Pancreas (tissue), 10 donors: ENCODE data around the gene DRD2. TPM values are rescaled to one million over a fixed set of nuclear protein-coding genes. Genes with fewer than 3 reads are reported as not detected.

Experiments
- ATAC-seq, 4 donors: fragments of 200-7000 bp; cut with Tn5 transposase; one replicate each; pipeline versions ENCODE4 v1.8.0 to v1.9.1; 2020; ENCODE audit warnings: mild to moderate bottlenecking in 4 of 4, moderate library complexity in 4 of 4
- DNase-seq, 6 donors: peaks; one replicate each; pipeline ENCODE4 v3.0.0-alpha.2; 2020
- FAIRE-seq: peaks from 2 replicates; lab custom pipeline; 2012; peaks lifted over from hg19 to GRCh38; lab: Jason Lieb, UNC
- H3K27ac ChIP-seq, 4 donors: fragments of 200-600 bp; sonication (generic); 1 replicate in 3 of 4; 2 replicates in 1 of 4; pipeline versions ENCODE4 v1.5.0 to v1.8.0; 2020
- H3K27me3 ChIP-seq, 4 donors: fragments of 200-600 bp; one replicate each; pipeline ENCODE4 v1.8.0; 2021
- H3K36me3 ChIP-seq, 3 donors: fragments of 200-600 bp; sonication (generic) in 1 of 3; one replicate each; pipeline versions ENCODE4 v1.5.0 to v1.8.0; 2020 to 2021
- H3K4me1 ChIP-seq, 3 donors: fragments of 200-600 bp; one replicate each; pipeline ENCODE4 v1.8.0; 2021
- H3K4me3 ChIP-seq, 4 donors: fragments of 200-600 bp; sonication (generic) in 2 of 4; one replicate each; pipeline versions ENCODE4 v1.5.0 to v1.8.0; 2020 to 2021
- H3K9me3 ChIP-seq, 4 donors: fragments of 200-600 bp; one replicate each; pipeline ENCODE4 v1.8.0; 2021
- CTCF ChIP-seq, 4 donors: fragments of 200-600 bp; sonication (generic) in 3 of 4; IDR thresholded peaks; one replicate each; pipeline versions ENCODE4 v1.5.0 to v1.8.0; 2021; ENCODE audit warnings: antibody characterized with exemption in 4 of 4
- WGBS, 2 donors: extraction: QIAGEN DNeasy Blood & Tissue Kit; methylation state at CpG; one replicate each; pipeline ENCODE4 v1.1.7; 2013; 5-methylcytosine and 5-hydroxymethylcytosine counted together
- intact Hi-C, 3 donors: fragments of 100-400 bp; cut with DNase I; formaldehyde crosslinking; loops; one replicate each; pipeline versions ENCODE4 v1.11.1 to v1.14.2; 2022
- polyA plus RNA-seq, 2 donors: library from polyadenylated mRNA; stranded (reverse); fragments of 200-250 nt; gene quantifications; one replicate each; pipeline ENCODE4 v1.2.3, GENCODE V29; 2013
- total RNA-seq, 6 donors: library from RNA; stranded (reverse); fragmentation: NEBNext Ultra II Directional in 4 of 6; extraction: Animal tissue kit (Norgen Biotek cat#: 25700) in 4 of 6; gene quantifications; one replicate each; pipeline versions ENCODE4 v1.2.1 to v1.2.4, GENCODE V29; 2021 to 2023
- donor health status: healthy with polysubstance abuse.
- donor health status: DM: no; HTN: no; CAD: no; lungs with moderate emphysema.
- donor health status: DM: no; HTN: no; CAD: no.
- donor health status: control.
- donor health status: control.
- donor health status: Bipolar disorder and iron deficiency.
- donor health status: DM: yes; HTN: yes; CAD: no.
- donor health status: DM: no; HTN: no; CAD: no.
- donor health status: DM: no; HTN: no; CAD: no.
- donor health status: DM: yes; HTN: yes; CAD: no.

DRD2 gene
- total and polyA plus RNA-seq, 8 donors = 0.19 to 0.63 (median 0.34) TPM; not detected in 5

GRCh38 chr11:113385749-113386148 is 89.4 kb downstream of the DRD2 start:
- WGBS, 2 donors = 94 to 100% methylated on average over 3 of the region's 3 CpGs
- no peak for DNase-seq
- no peak for ATAC-seq
- H3K9me3 ChIP-seq = no peaks in the 10 kb centered on the region
- H3K27ac ChIP-seq = no peak overlapping the region
- H3K27me3 ChIP-seq = peaks cover 0 to 6% (median 0%) of the 10 kb centered on the region in 4 donors
- FAIRE-seq = no peak
- TF ChIP-seq CTCF (IDR thresholded peaks at IDR 0.05) = no peak
- intact Hi-C loops = no loop called here
- no peaks in the 10 kb centered on the region for H3K4me1 ChIP-seq
- H3K36me3 ChIP-seq = no peaks in the 10 kb centered on the region
- no peak overlapping the region for H3K4me3 ChIP-seq

GRCh38 chr11:113384551-113384950 is 90.6 kb downstream of the DRD2 start:
- Histone ChIP-seq H3K27ac (no peak overlapping the region), H3K27me3 (peaks cover 0 to 6% (median 0%) of the 10 kb centered on the region in 4 donors), H3K9me3 (no peaks in the 10 kb centered on the region), H3K36me3 (no peaks in the 10 kb centered on the region), H3K4me1 (no peaks in the 10 kb centered on the region), H3K4me3 (no peak overlapping the region)
- intact Hi-C loops = no loop called here
- ATAC-seq (peak in 2 of 4 donors; percentile 32 to 60), DNase-seq (no peak), FAIRE-seq (no peak)
- WGBS, 2 donors = 47 to 50% methylated on average over 3 of the region's 3 CpGs
- no peak for TF ChIP-seq CTCF (IDR thresholded peaks at IDR 0.05)

- no peak for FAIRE-seq
- intact Hi-C loops = no loop called here
Observed at GRCh38 chr11:113382121-113382520, 93.1 kb downstream of the DRD2 start.

GRCh38 chr11:113378692-113379091 is 96.5 kb downstream of the DRD2 start:
- Histone ChIP-seq H3K27ac (no peak overlapping the region), H3K4me1 (no peaks in the 10 kb centered on the region), H3K4me3 (no peak overlapping the region), H3K9me3 (no peaks in the 10 kb centered on the region), H3K27me3 (no peaks in the 10 kb centered on the region), H3K36me3 (no peaks in the 10 kb centered on the region)
- ATAC-seq = no peak
- no peak for DNase-seq
- no peak for TF ChIP-seq CTCF (IDR thresholded peaks at IDR 0.05)
- intact Hi-C loops = no loop called here
- WGBS, 2 donors = 64 to 66% methylated on average over 1 of the region's 1 CpG
- FAIRE-seq = no peak

More at GRCh38 chr11:113382121-113382520, 93.1 kb downstream of the DRD2 start:
- Histone ChIP-seq H3K4me3 (no peak overlapping the region), H3K27me3 (peaks cover 0 to 5% (median 0%) of the 10 kb centered on the region in 4 donors), H3K36me3 (no peaks in the 10 kb centered on the region), H3K9me3 (no peaks in the 10 kb centered on the region), H3K4me1 (no peaks in the 10 kb centered on the region), H3K27ac (no peak overlapping the region)
- ATAC-seq (no peak), DNase-seq (no peak)
- TF ChIP-seq CTCF (IDR thresholded peaks at IDR 0.05) = no peak

- Histone ChIP-seq H3K36me3 (peaks cover 0 to 4% (median 0%) of the 10 kb centered on the region in 3 donors), H3K9me3 (no peaks in the 10 kb centered on the region), H3K27ac (no peak overlapping the region), H3K27me3 (no peaks in the 10 kb centered on the region), H3K4me1 (no peaks in the 10 kb centered on the region), H3K4me3 (no peak overlapping the region)
- DNase-seq (no peak), FAIRE-seq (no peak), ATAC-seq (no peak)
- WGBS, 2 donors = 56 to 60% methylated on average over 7 of the region's 7 CpGs
- no peak for TF ChIP-seq CTCF (IDR thresholded peaks at IDR 0.05)
- intact Hi-C loops = no loop called here
Observed at GRCh38 chr11:113377681-113378412, 97.4 kb downstream of the DRD2 start.
